GM10847 (cell line): ENCODE results near the gene ZNF12.

Experiments
- POLR2A ChIP-seq: IDR thresholded peaks from 2 replicates; pipeline ENCODE4 v1.6.1; 2011; ENCODE audit not compliant: insufficient read length; ENCODE audit errors: extremely low read depth

The ZNF12 gene

DNA sequence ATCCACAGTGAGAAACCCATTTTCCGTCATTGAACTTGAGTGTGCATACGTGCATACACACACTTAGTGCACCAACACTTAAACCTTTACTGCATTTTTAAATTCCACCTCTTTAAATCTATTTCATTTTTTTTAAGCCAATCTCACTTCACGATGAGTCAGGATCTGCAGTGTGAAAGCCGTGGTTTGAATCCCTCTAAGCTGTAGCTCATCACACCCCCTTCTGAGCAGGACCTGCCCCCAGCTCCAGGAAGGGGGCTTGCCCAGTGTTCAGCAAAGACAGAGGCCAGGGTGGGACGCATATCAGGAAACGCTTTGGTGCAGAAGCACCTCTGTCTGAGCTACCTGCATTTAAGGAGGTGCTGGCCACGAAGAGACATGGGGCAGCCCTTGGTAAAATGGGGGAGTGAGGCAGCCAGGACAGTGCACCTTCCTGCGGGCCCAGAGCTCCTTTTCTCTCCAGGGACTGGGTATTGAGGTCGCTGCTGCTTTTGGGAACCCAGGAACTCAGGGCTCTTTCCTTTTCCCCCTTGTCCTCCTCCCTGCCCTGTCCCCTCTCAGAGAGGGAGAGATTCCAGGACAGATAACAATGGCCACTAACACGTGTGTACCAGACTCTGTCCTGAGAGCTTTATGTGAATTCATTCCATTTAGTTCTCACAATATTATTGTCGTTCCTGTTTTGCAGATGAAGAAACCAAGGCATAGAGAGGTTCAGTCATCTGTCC is 48.0 kb downstream of the ZNF12 start:
- TF ChIP-seq POLR2A = no peak

DNA sequence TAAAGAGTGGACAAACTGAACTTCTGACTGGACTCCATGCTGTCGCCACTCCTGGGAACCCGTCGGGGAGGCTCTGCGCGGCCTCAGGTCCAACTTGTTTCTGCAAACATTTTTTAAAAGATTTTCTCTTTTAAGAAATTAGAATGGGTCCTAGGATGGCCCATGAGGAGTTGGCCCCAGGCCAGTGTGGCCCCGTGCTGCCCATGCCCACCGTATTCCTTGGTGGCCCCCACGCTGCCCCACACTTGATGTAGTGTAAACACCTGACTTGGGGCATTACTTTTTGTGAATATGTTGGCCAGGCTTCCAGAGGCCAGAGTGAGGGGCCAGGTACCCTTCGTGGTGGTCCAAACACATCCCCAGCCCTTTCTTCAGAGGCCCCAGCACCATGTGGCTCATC is 50.3 kb downstream of the ZNF12 start:
- no peak for TF ChIP-seq POLR2A

DNA sequence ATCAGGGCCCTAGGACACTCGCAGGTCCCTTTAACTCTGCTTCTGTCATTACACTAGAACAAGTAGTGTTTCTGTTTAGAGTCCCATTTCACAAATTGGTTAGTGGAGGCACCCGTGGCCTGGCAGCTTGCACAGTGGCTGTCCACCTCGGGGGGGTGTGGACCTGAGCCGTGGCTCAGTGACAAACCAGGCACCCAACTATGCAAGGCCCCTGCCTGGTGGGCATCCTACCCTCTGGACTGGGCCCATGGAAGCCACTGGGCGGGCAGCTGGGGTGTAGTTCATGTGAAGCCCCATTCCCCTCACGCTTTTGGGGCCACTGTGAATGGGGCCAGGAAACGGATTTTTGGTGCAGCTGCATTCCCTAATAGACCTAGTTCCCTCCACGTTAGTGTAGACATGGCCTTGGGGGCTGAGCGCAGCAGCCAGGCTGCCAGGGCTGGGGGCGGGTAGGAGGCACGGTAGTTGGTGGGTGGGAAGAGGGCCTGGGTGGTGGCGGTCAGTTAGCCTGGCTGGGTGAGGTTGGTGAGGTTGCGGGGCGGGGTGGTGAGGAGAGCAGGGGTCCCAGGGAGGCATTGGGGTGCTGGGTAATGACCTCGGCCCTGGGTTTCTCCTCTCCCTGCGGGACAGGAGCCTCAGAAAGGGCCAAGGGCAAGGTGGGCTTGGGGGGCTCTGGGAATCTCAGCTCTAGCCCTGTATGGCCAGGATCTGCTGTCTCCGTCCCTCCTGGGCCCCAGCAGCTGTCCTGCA is 50.9 kb downstream of the ZNF12 start:
- no peak for TF ChIP-seq POLR2A

DNA sequence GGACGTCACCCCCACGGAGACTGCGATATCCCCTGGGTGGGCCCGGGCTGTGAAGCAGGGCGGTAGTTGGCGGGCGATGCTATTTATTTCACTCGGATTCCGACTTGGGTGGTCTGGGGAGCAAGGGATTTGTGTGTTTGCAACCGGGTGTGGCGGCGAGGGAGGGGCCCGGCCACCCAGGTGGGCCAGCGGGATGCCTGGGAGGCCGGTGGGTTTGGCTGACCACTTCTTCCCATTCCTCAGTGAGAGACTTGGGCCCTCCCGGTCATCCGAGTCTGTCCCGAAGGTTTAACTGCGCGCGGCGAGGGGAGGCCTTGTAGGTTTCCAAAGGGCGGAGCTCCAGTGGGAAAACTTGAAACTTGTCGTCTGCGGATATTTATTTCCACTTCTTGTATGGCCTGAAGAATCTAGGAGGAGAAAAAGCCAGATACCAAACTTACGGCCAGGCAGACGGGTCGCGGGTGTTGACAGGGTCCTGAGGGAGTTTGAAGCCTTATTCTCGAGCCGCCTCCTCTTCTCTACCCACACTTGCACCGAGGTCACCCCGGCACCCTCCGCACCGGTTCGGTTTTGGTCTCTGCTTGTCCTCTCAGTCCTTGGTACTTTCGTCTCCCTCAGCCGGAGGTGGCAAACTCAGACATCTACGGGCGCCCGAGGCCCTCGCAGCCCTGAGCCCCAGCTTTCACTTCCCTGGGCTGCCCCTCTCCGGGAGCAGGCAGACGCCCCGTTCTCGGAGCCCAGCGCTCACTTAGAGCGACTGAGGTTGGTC is 51.7 kb downstream of the ZNF12 start:
- TF ChIP-seq POLR2A = no peak

DNA sequence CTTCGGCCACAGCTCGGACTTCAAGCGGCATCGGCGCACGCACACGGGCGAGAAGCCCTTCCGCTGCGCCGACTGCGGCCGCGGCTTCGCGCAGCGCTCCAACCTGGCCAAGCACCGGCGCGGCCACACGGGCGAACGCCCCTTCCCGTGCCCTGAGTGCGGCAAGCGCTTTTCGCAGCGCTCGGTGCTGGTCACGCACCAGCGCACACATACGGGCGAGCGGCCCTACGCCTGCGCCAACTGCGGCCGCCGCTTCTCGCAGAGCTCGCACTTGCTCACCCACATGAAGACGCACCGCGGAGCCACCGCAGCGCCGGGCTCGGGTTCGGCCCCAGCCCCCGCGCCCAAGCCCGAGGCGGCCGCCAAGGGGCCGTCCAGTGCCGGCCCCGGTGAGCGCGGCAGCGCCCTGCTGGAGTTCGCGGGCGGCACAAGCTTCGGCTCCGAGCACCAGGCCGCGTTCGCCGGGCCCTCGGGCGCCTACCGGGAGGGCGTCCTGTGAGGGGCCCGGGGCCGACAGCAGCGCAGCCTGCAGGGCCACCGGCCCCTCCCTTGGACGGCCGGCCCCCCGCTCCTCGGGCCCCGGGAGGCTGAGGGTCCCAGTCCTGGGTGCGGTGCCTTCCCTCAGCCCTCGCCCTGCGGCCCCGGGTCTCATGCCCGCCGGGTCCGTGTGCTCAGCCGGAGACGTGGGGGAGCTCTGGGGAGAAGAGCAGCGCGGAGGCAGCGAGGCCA is 52.5 kb downstream of the ZNF12 start:
- no peak for TF ChIP-seq POLR2A

DNA sequence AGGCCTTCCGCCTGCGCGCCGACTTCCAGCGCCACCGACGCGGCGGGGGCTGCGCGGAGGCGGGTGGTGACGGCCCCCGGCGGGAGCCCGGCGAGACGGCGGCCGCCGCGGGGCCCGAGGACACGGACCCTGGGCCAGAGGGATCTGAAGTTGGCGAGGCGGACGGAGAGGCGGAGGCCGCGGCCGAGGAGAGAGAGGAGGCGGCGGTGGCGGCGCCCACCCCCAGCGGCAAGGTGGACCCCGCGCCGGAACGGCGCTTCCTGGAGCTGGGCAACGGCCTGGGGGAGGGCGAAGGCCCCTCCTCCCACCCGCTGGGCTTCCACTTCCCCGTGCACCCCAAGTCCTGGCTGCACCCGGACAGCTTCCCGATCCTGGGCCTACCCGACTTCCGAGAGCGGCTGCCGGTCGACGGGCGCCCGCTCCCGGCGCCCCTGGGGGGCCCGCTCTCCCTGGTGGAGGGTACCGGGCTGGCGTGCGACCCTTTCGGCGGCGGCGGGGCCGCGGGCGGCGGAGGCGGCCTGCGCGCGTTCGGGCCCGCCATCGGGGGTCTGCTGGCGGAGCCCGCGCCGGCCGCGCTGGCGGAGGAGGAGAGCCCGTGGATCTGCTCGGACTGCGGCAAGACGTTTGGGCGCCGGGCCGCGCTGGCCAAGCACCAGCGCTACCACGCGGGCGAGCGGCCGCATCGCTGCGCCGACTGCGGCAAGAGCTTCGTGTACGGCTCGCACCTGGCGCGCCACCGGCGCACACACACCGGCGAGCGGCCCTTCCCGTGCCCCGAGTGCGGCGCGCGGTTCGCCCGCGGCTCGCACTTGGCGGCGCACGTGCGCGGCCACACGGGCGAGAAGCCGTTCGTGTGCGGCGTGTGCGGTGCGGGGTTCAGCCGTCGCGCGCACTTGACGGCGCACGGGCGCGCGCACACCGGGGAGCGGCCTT is 53.4 kb downstream of the ZNF12 start:
- no peak for TF ChIP-seq POLR2A

DNA sequence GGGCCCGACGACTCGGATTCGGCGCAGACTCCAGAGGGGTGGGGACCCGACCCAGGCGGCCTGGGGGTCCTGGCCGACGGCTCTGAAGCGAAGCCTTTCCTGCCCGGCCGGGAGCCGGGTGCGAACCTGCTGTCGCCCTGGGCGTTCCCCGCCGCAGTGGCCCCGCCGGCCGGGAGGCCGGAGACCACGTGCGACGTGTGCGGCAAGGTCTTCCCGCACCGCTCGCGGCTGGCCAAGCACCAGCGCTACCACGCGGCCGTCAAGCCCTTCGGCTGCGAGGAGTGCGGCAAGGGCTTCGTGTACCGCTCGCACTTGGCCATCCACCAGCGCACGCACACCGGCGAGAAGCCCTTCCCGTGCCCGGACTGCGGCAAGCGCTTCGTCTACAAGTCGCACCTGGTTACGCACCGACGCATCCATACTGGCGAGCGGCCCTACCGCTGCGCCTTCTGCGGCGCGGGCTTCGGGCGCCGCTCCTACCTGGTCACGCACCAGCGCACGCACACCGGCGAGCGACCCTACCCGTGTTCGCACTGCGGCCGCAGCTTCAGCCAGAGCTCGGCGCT is 54.2 kb downstream of the ZNF12 start:
- no peak for TF ChIP-seq POLR2A

DNA sequence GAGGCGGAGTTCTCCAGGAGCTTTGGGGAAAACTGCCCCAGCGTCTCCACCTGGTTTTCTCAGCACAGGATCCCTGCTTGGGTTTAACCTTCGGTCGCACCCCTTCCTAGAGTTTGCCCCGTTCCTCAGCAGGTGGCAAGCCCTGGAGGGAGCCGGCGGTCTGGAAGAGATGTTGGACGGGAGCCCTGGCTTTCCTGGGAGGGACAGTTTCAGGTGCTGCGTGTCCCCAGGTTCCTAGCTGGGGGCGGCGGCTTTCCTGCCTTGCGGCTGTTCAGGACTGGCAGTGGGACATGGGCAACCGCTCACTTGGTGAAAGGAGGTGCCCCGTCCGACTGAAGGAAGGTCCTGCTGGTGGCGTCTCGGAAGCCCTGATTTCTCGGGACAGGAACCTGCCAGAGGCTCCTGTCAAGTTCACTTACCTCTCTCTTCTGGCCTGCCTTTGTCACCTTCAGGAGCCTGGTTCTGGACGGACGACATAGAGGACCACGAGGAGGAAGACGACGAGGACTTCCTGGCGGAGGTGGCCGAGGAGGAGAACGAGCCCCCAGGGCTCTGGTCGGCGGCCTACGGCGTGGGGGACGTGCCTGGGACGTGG is 54.8 kb downstream of the ZNF12 start:
- no peak for TF ChIP-seq POLR2A

DNA sequence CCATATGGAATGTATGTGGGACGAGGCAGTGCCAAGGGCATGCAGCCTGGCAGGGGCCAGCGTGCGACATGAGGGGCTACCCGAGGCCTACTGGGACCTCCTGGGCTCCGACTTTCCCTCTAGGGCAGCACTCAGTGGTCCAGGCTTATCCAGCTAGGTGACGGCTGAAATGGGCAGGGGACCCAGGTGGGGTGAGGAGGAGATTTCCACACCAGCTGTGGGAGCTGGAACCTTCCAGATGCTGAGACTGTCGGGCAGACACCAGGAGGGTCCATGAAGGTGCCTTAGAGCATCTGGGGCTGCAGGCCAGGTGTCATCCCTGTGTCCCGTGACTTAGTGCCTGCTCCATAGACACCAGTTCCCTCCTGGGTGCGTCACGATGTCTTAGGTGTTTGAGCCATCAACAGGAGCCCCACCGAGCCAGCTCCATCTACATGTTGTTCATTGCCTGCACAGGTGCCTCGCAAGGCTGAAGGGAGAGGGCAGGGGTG is 56.2 kb downstream of the ZNF12 start:
- TF ChIP-seq POLR2A = no peak

DNA sequence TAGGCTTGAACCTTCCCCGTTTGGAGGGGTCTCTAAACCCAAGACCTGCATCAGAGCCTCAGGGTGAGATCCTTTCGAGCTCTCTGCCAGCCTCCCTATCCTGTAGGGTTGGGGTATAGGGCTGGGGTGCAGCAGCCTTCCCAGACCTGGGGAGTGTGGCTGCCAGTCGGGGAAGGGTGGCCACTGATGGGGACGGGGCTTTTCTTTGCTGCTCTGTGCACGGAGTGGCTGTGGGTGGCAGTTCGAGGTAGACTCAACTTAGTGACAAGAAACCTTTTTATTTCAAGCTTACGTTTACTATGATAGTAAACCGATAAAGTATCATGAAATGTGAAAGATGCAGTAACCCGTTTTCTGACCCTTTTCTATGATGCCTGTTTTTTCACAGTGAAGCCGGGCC is 56.7 kb downstream of the ZNF12 start:
- TF ChIP-seq POLR2A = no peak

DNA sequence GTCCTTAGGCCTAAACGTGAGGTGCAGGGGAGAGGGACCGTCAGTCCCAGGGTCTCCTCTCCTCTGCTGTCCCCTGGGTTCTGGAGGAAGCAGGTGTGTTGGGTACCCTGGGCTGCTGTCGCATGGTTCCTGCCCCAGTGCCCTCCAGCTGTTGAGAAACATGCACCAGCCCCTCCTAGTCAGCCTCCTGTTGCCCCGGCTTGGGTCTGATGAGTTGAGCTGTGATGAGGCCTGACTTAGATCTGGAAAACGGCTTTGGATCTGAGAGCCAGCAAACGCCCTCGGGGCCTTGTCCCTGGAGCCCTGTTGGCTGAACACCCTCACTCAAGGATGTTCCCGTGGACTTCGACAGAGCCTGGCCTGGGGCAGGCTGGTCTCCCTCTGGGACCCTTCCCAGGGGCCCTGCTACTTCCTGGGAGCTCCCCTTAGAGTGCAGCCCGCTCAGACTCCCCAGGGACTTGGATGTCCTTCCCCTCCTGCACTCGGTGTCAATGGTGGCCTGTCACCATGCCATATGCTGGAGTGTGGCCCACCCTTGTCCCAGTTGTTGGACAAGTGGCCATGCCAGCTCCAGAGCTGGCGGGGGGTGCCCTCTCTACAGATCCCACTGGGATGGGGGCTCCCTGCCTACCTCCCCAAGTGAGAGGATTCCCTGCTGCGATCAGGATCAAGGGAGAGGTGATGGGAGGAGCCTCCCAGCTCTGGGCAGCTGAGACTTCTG is 57.3 kb downstream of the ZNF12 start:
- no peak for TF ChIP-seq POLR2A

DNA sequence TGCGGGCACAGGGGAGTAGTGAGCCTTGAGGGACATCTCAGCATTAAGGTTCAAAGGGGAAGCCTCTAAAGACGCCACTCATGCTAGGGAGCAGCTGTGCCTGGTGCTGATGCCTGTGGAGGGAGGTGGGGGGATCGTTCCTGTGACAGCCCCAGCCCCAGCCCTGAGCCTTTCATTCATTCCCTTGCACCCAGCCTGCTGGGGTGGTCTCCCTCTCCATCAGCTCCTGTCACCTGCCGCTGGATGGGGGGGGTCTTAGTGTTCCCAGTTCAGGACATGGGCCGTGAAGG is 58.0 kb downstream of the ZNF12 start:
- no peak for TF ChIP-seq POLR2A
